ENCODE data around the gene SOCS1.
"Not testable (repeated sequence)": the region's sequence is repeated elsewhere in the genome, so short reads cannot be mapped to it uniquely, and the experiment has no call there.

SOCS1 gene

DNA sequence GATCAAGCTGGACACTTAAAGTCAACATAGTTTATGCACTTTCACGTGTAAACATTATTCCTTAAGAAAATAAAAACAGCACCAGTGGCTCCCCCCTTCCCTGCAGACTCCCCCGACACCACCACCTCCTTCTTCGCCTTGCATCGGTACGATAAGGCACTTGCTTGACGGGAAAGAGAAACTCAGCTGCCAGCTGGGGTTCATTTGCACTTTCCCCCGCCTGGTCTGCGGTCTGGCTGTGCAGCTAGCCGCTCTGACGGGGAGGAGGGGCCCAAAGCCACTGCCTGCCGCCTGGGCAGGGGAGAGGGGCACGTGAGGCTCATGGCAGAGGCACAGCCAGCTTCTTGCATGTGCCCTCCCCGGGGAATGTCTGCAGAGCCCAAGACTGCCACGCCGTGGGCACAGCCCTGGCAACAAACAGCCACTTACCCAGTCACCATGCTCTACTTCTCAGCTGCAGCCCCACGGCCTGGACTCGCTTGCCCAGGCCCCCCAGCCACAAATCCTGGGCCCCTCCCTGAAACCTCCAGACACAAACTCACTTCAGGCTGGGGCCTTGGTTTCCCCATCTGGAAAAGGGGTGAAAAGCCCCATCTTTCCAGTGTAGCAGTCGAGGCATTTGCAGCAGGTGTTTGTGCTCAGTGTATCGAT lies 41.6 kb upstream of the SOCS1 start:
- 31 to 34% methylated on average over 19 of the region's 19 CpGs for WGBS, 2 experiments
- Histone ChIP-seq H3K4me1 (ENCODE audit: control insufficient read depth, insufficient read depth, low read length) (peaks cover 7% of the 10 kb centered on the region), H3K36me3 (ENCODE audit: control insufficient read depth, insufficient read depth, low read length) (no peaks in the 10 kb centered on the region), H3K27ac (ENCODE audit: insufficient read depth, low read depth, low read length, poor library complexity, severe bottlenecking) (no peak overlapping the region), H3K4me3 (ENCODE audit: insufficient read depth, low read depth, low read length) (no peak overlapping the region), H3K27me3 (ENCODE audit: control insufficient read depth, insufficient read depth, low read length, poor library complexity, severe bottlenecking) (no peaks in the 10 kb centered on the region), H3K9me3 (ENCODE audit: control insufficient read depth, low read length) (no peaks in the 10 kb centered on the region)

DNA sequence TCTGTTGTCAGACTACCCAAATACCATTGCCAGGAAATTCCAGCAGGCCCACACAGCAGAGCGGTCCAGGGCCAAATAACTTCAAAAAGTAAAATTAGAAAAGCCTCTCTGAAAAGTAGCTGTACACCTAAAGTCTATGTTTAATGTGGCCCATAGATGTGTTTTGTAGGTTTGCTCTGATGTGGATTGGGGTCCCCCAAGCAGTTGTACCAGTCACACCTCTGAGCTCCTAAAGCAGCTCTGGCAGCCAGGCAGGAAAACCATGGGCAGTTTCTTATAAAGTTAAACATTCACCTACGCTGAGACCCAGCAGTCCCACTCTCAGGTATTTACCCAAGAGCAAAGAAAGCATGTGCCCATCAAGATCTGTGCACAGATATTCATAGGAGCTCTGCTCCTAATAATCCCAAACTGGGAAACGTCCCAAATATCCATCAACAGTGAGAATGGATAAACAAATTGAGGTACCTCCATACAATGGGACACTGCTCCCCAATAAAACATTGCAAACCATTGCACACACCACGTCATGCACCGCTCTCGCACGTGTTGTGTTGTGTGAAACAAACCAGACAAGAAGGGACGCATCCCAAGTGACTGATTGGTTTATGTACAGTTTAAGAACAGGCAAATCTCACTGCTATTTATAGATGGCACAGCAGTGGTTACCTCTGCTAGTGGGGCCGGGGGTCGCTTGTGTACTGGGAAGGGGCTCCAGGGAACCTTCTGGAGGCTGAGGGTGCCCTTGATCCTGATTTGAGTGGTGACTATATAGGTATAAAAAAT lies 40.9 kb upstream of the SOCS1 start:
- 77 to 89% methylated on average over 9 to 10 of the region's 10 CpGs for WGBS, 2 experiments
- H3K36me3 ChIP-seq (ENCODE audit: control insufficient read depth, insufficient read depth, low read length): no peaks in the 10 kb centered on the region
- no peak overlapping the region for H3K27ac ChIP-seq (ENCODE audit: insufficient read depth, low read depth, low read length, poor library complexity, severe bottlenecking)
- H3K9me3 ChIP-seq (ENCODE audit: control insufficient read depth, low read length): no peaks in the 10 kb centered on the region
- peaks cover 7% of the 10 kb centered on the region for H3K4me1 ChIP-seq (ENCODE audit: control insufficient read depth, insufficient read depth, low read length)
- no peaks in the 10 kb centered on the region for H3K27me3 ChIP-seq (ENCODE audit: control insufficient read depth, insufficient read depth, low read length, poor library complexity, severe bottlenecking)
- H3K4me3 ChIP-seq (ENCODE audit: insufficient read depth, low read depth, low read length): no peak overlapping the region

DNA sequence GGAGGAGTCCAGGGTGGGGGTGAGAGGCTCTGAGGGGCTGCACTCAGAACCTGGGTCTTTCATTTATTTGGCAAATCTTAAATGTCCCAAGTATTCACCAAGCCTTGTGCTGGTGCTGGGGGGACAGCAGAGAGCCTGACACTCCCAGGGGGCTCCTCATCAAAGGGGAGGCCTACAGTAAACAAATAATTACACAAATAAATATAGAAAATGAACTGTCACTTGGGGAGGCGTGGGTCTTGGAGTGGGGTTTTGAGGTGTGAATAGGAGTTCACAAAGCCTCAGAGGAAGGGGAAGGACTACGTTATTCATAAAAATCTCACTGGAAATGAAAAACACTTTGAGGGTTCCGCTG lies 40.3 kb upstream of the SOCS1 start:
- H3K27ac ChIP-seq (ENCODE audit: insufficient read depth, low read depth, low read length, poor library complexity, severe bottlenecking): no peak overlapping the region
- H3K9me3 ChIP-seq (ENCODE audit: control insufficient read depth, low read length): no peaks in the 10 kb centered on the region
- H3K4me1 ChIP-seq (ENCODE audit: control insufficient read depth, insufficient read depth, low read length): peaks cover 12% of the 10 kb centered on the region
- 91 to 93% methylated on average over 3 of the region's 3 CpGs for WGBS, 2 experiments
- H3K36me3 ChIP-seq (ENCODE audit: control insufficient read depth, insufficient read depth, low read length): no peaks in the 10 kb centered on the region
- no peak overlapping the region for H3K4me3 ChIP-seq (ENCODE audit: insufficient read depth, low read depth, low read length)
- no peaks in the 10 kb centered on the region for H3K27me3 ChIP-seq (ENCODE audit: control insufficient read depth, insufficient read depth, low read length, poor library complexity, severe bottlenecking)

DNA sequence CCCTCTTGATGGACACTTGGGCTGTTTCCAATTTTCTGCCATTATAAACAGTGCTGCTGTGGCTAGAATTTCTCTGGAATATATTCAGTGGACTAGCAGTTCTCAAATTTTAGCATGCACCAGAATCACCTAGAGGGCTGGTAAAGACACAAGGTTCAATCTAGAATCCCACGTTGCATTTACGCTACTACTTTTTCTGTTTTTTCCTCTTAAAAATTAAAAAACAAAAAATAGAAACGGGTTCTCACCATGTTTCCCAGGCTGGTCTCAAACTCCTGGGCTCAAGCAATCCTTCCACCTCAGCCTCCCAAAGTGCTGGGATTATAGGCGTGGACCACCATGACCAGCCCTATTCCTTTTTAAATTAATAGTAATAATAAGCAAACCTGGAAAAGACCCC lies 39.7 kb upstream of the SOCS1 start:
- H3K9me3 ChIP-seq (ENCODE audit: control insufficient read depth, low read length): no peaks in the 10 kb centered on the region
- no peaks in the 10 kb centered on the region for H3K27me3 ChIP-seq (ENCODE audit: control insufficient read depth, insufficient read depth, low read length, poor library complexity, severe bottlenecking)
- H3K36me3 ChIP-seq (ENCODE audit: control insufficient read depth, insufficient read depth, low read length): no peaks in the 10 kb centered on the region
- H3K4me1 ChIP-seq (ENCODE audit: control insufficient read depth, insufficient read depth, low read length): peaks cover 17% of the 10 kb centered on the region
- 89 to 92% methylated on average over 3 of the region's 4 CpGs for WGBS, 2 experiments
- no peak overlapping the region for H3K27ac ChIP-seq (ENCODE audit: insufficient read depth, low read depth, low read length, poor library complexity, severe bottlenecking)
- H3K4me3 ChIP-seq (ENCODE audit: insufficient read depth, low read depth, low read length): no peak overlapping the region

DNA sequence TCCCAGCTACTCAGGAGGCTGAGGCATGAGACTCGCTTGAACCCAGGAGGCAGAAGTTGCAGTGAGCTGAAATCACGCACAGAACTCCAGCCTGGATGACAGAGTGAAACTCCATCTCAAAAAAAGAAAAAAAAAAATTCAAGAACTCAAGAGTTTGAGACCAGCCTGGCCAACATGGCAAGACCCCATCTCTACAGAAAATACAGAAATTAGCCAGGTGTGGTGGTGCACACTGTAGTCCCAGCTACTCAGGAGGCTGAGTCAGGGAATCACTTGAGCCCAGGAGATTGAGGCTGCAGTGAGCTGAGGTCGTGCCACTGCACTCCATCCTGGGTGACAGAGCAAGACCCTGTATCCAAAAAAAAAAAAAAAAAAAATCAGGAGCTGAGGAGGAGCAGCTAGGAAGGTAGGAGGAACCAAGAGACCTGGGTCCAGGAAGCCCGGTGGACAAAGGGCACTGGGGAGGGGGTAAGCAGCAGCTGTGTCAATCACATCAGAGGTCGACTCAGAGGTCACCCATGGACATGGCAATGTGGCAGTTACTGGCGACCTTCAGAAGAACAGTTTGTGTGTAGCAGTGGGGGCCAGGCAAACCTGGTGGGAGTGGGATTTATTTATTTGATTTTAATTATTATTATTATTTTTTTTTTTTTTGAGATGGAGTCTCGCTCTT lies 36.2 kb upstream of the SOCS1 start:
- Histone ChIP-seq H3K27ac (ENCODE audit: insufficient read depth, low read depth, low read length, poor library complexity, severe bottlenecking) (no peak overlapping the region), H3K4me3 (ENCODE audit: insufficient read depth, low read depth, low read length) (no peak overlapping the region)
- WGBS, 2 experiments: 86 to 89% methylated on average over 7 of the region's 7 CpGs

DNA sequence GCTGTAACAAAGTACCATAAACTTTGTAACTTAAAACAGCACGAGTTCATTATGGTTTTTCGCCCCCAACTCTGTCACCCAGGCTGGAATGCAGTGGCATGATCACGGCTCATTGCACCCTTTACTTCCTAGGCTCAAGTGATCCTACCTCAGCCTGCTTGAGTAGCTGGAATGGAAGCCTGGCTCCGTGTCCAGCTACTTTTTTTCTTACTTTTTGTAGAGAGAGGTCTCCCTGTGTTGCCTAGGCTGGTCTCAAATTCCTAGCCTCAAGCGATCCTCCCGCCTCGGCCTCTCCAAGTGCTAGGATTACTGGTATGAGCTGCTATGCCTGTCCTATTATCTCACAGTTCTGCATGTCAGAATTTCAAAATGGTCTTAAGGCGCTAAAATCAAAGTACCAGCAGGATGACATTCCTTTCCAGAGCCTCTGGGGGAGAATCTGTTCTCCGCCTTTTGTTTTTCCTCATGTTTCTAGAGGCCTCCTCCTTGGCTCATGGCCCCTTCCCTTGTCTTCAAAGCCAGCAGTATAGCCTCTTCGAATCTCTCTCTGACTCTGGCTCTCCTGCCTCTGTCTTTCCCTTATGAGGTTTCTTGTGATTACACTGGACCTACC lies 35.2 kb upstream of the SOCS1 start:
- Histone ChIP-seq H3K27ac (ENCODE audit: insufficient read depth, low read depth, low read length, poor library complexity, severe bottlenecking) (no peak overlapping the region), H3K27me3 (ENCODE audit: control insufficient read depth, insufficient read depth, low read length, poor library complexity, severe bottlenecking) (no peaks in the 10 kb centered on the region), H3K9me3 (ENCODE audit: control insufficient read depth, low read length) (no peaks in the 10 kb centered on the region), H3K4me1 (ENCODE audit: control insufficient read depth, insufficient read depth, low read length) (peaks cover 13% of the 10 kb centered on the region), H3K4me3 (ENCODE audit: insufficient read depth, low read depth, low read length) (no peak overlapping the region), H3K36me3 (ENCODE audit: control insufficient read depth, insufficient read depth, low read length) (no peaks in the 10 kb centered on the region)
- 55 to 59% methylated on average over 10 of the region's 10 CpGs for WGBS, 2 experiments

More for the DNA sequence above, 36.2 kb upstream of the SOCS1 start:
- no peaks in the 10 kb centered on the region for H3K36me3 ChIP-seq (ENCODE audit: control insufficient read depth, insufficient read depth, low read length)
- H3K27me3 ChIP-seq (ENCODE audit: control insufficient read depth, insufficient read depth, low read length, poor library complexity, severe bottlenecking): no peaks in the 10 kb centered on the region
- H3K9me3 ChIP-seq (ENCODE audit: control insufficient read depth, low read length): no peaks in the 10 kb centered on the region
- peaks cover 14% of the 10 kb centered on the region for H3K4me1 ChIP-seq (ENCODE audit: control insufficient read depth, insufficient read depth, low read length)

DNA sequence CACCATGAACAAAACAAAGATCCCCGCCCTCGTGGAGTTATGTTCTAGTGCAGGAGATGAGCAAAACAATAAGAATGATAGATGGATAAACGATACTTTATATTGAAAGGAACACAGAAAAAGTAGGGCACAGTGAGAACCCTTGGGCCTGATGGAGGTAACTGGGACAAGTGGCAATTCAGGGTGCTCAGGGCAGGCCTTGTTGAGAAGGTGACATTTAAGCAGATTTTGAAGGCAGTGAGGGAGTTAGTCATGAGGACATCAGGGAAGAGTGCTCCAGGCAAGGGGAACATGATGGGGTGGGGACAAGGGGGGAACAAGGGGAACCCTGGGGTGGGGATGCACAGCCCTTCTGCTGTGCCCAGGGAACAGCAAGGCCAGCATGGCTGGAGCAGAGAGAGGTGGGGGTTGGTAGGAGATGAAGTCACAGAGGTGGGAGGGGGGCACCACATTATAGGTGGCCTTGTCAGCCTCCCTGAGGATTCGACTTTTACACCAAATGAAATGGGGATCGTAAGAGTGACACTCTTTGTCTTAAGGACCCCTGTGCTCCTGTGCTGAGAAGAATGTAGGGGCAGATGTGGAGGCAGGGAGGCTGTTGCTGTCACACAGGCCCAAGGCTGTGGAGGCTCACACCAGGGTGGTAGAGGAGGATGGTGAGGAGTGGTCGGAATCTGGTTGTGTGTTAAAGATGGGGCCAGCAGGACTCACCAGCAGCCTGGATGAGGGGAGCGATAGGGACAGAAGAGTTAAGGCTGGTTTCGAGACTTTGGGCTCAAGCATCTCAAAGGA lies 34.3 kb upstream of the SOCS1 start:
- Histone ChIP-seq H3K27me3 (ENCODE audit: control insufficient read depth, insufficient read depth, low read length, poor library complexity, severe bottlenecking) (no peaks in the 10 kb centered on the region), H3K4me1 (ENCODE audit: control insufficient read depth, insufficient read depth, low read length) (peaks cover 13% of the 10 kb centered on the region), H3K4me3 (ENCODE audit: insufficient read depth, low read depth, low read length) (no peak overlapping the region), H3K27ac (ENCODE audit: insufficient read depth, low read depth, low read length, poor library complexity, severe bottlenecking) (no peak overlapping the region), H3K9me3 (ENCODE audit: control insufficient read depth, low read length) (no peaks in the 10 kb centered on the region), H3K36me3 (ENCODE audit: control insufficient read depth, insufficient read depth, low read length) (no peaks in the 10 kb centered on the region)
- WGBS, 2 experiments: 93% methylated on average over 8 of the region's 8 CpGs

DNA sequence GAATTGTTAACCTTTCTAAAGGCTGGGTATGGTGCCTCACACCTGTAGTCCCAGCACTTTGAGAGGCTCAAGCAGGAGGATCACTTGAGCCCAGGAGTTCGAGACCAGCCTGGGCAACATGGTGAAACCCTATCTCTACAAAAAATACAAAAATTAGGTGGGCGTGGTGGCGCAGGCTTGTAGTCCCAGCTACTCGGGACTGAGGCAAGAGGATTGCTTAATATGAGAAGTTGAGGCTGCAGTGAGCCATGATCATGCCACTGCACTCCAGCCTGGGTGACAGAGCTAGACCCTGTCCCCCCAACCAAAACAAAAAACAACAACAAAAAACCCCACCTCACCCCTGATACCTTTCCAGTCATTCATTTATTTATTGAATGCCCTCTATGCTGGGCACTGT lies 33.7 kb upstream of the SOCS1 start:
- H3K9me3 ChIP-seq (ENCODE audit: control insufficient read depth, low read length); H3K4me3 ChIP-seq (ENCODE audit: insufficient read depth, low read depth, low read length); H3K27me3 ChIP-seq (ENCODE audit: control insufficient read depth, insufficient read depth, low read length, poor library complexity, severe bottlenecking); H3K36me3 ChIP-seq (ENCODE audit: control insufficient read depth, insufficient read depth, low read length); H3K27ac ChIP-seq (ENCODE audit: insufficient read depth, low read depth, low read length, poor library complexity, severe bottlenecking): not testable (repeated sequence)
- peaks cover 13% of the 10 kb centered on the region for H3K4me1 ChIP-seq (ENCODE audit: control insufficient read depth, insufficient read depth, low read length)
- WGBS, 2 experiments: 92 to 93% methylated on average over 4 of the region's 4 CpGs

DNA sequence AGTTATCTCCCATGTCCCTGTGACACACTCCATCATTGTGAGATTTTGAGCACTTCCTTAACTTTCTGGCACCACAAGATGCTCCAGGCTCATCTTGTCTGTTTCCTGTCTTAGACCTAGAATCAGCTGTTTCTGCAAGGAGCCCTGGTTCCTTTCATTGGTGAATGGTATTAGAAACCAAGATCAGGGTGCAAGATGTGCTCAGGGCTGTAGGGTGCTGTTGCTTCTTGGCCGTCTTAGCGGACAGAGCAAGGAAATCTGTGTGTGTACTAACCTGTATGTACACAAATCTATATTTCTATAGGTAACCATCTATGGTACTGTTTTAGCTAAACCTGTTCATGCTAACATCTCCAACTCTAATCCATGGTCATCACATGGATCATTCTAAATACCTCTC lies 33.2 kb upstream of the SOCS1 start:
- H3K4me1 ChIP-seq (ENCODE audit: control insufficient read depth, insufficient read depth, low read length): peaks cover 13% of the 10 kb centered on the region
- no peaks in the 10 kb centered on the region for H3K9me3 ChIP-seq (ENCODE audit: control insufficient read depth, low read length)
- H3K36me3 ChIP-seq (ENCODE audit: control insufficient read depth, insufficient read depth, low read length): no peaks in the 10 kb centered on the region
- no peak overlapping the region for H3K27ac ChIP-seq (ENCODE audit: insufficient read depth, low read depth, low read length, poor library complexity, severe bottlenecking)
- H3K4me3 ChIP-seq (ENCODE audit: insufficient read depth, low read depth, low read length): no peak overlapping the region
- 95% methylated on average over 2 of the region's 2 CpGs; no CpG with 5 or more reads in 1 of the 2 experiments for WGBS, 2 experiments
- no peaks in the 10 kb centered on the region for H3K27me3 ChIP-seq (ENCODE audit: control insufficient read depth, insufficient read depth, low read length, poor library complexity, severe bottlenecking)
